H9 (cell line): ENCODE data around the gene MYADM. TPM values are rescaled to one million over a fixed set of nuclear protein-coding genes. Genes with fewer than 3 reads are reported as not detected.

ENCODE experiments used
- DNase-seq: peaks from one replicate; pipeline ENCODE4 v3.0.0-alpha.2; 2017
- H2AFZ ChIP-seq: one replicate; pipeline ENCODE4 v1.6.1; 2013; ENCODE audit warnings: mild to moderate bottlenecking, low read length, control low read depth, moderate library complexity
- H2AK5ac ChIP-seq: 2 replicates; pipeline ENCODE4 v1.6.1; 2013; ENCODE audit warnings: low read length, control low read depth, mixed read lengths; ENCODE audit not compliant: insufficient read length
- H2BK120ac ChIP-seq: one replicate; pipeline ENCODE4 v1.6.1; 2013; ENCODE audit warnings: low read depth, mild to moderate bottlenecking, low read length, control low read depth, inconsistent platforms; ENCODE audit not compliant: poor library complexity, severe bottlenecking
- H2BK12ac ChIP-seq: 2 replicates; pipeline ENCODE4 v1.6.1; 2013; ENCODE audit warnings: low read length, control low read depth, mixed read lengths, low read depth; ENCODE audit not compliant: insufficient read length
- H2BK15ac ChIP-seq: 2 replicates; pipeline ENCODE4 v1.6.1; 2013; ENCODE audit warnings: low read depth, low read length, control low read depth
- H2BK20ac ChIP-seq: one replicate; pipeline ENCODE4 v1.6.1; 2013; ENCODE audit warnings: low read depth, mild to moderate bottlenecking, low read length, control low read depth, inconsistent platforms; ENCODE audit not compliant: poor library complexity, severe bottlenecking
- H2BK5ac ChIP-seq: 2 replicates; pipeline ENCODE4 v1.6.1; 2013; ENCODE audit warnings: low read length, control low read depth, mixed read lengths; ENCODE audit not compliant: insufficient read length
- H3K14ac ChIP-seq: 2 replicates; pipeline ENCODE4 v1.6.1; 2013; ENCODE audit warnings: low read length, control low read depth; ENCODE audit not compliant: insufficient read depth
- H3K18ac ChIP-seq: 2 replicates; pipeline ENCODE4 v1.6.1; 2013; ENCODE audit warnings: low read depth, mild to moderate bottlenecking, mixed read lengths, low read length, control low read depth; ENCODE audit not compliant: insufficient read length
- H3K23ac ChIP-seq: 2 replicates; pipeline ENCODE4 v1.6.1; 2013; ENCODE audit warnings: low read length, control low read depth, mixed read lengths, low read depth; ENCODE audit not compliant: insufficient read length
- H3K23me2 ChIP-seq: 2 replicates; pipeline ENCODE4 v1.6.1; 2013; ENCODE audit warnings: low read depth, mild to moderate bottlenecking, mixed read lengths, low read length, control low read depth; ENCODE audit not compliant: insufficient read length, poor library complexity, severe bottlenecking
- H3K27ac ChIP-seq: 2 replicates; pipeline ENCODE4 v1.5.1; 2013; ENCODE audit warnings: low read length, control low read depth, mixed read lengths, low read depth; ENCODE audit not compliant: insufficient read length
- H3K27me3 ChIP-seq: 2 replicates; pipeline ENCODE4 v1.6.1; 2013; ENCODE audit warnings: low read length, control low read depth, inconsistent platforms; ENCODE audit not compliant: insufficient read depth
- H3K4ac ChIP-seq: 2 replicates; pipeline ENCODE4 v1.6.1; 2013; ENCODE audit warnings: low read depth, mild to moderate bottlenecking, control low read depth, inconsistent platforms, low read length, moderate library complexity
- H3K4me1 ChIP-seq: 2 replicates; pipeline ENCODE4 v1.6.1; 2013; ENCODE audit warnings: low read length, control low read depth, inconsistent platforms; ENCODE audit not compliant: insufficient read depth
- H3K4me2 ChIP-seq: 2 replicates; pipeline ENCODE4 v1.6.1; 2013; ENCODE audit warnings: low read length, control low read depth, mixed read lengths; ENCODE audit not compliant: insufficient read length, insufficient read depth
- H3K56ac ChIP-seq: 2 replicates; pipeline ENCODE4 v1.6.1; 2013; ENCODE audit warnings: low read depth, mild to moderate bottlenecking, mixed read lengths, low read length, control low read depth; ENCODE audit not compliant: insufficient read length
- H3K79me1 ChIP-seq: 2 replicates; pipeline ENCODE4 v1.6.1; 2013; ENCODE audit warnings: low read depth, mild to moderate bottlenecking, moderate library complexity, low read length, control low read depth, inconsistent platforms; ENCODE audit not compliant: insufficient read depth, poor library complexity, severe bottlenecking
- H3K79me2 ChIP-seq: 2 replicates; pipeline ENCODE4 v1.6.1; 2013; ENCODE audit warnings: low read length, control low read depth, inconsistent platforms; ENCODE audit not compliant: insufficient read depth
- H3K9ac ChIP-seq: 2 replicates; pipeline ENCODE4 v1.6.1; 2013; ENCODE audit warnings: low read length, control low read depth, mixed read lengths; ENCODE audit not compliant: insufficient read length; ENCODE audit errors: extremely low read depth
- H3K9me3 ChIP-seq: one replicate; pipeline ENCODE4 v1.6.1; 2013; ENCODE audit warnings: low read depth, low read length, inconsistent platforms; ENCODE audit not compliant: control insufficient read depth
- H3T11ph ChIP-seq: one replicate; pipeline ENCODE4 v1.6.1; 2013; ENCODE audit warnings: mild to moderate bottlenecking, low read length, control low read depth, inconsistent platforms
- H4K20me1 ChIP-seq: one replicate; pipeline ENCODE4 v1.6.1; 2013; ENCODE audit not compliant: control insufficient read depth, insufficient read length, insufficient read depth
- H4K5ac ChIP-seq: 2 replicates; pipeline ENCODE4 v1.6.1; 2013; ENCODE audit warnings: low read depth, mild to moderate bottlenecking, mixed read lengths, low read length, control low read depth; ENCODE audit not compliant: insufficient read length
- H4K8ac ChIP-seq: replicated peaks from 2 replicates; pipeline ENCODE4 v1.6.1; 2013; ENCODE audit warnings: low read length, control low read depth, mixed read lengths, low read depth; ENCODE audit not compliant: insufficient read length
- H4K91ac ChIP-seq: 2 replicates; pipeline ENCODE4 v1.6.1; 2013; ENCODE audit warnings: low read depth, mild to moderate bottlenecking, moderate library complexity, mixed read lengths, low read length, control low read depth; ENCODE audit not compliant: insufficient read length
- H3K27ac Mint-ChIP-seq, 3 experiments: 2 replicates in 2 of 3; 3 replicates in 1 of 3; pipeline ENCODE4 v1.8.0; 2020 to 2021; ENCODE audit warnings: mixed read lengths in 3 of 3, mild to moderate bottlenecking in 1 of 3, moderate library complexity in 1 of 3
- H3K27me3 Mint-ChIP-seq: 2 replicates; pipeline ENCODE4 v1.8.0; 2021; ENCODE audit warnings: low read depth, mild to moderate bottlenecking, moderate library complexity, mixed read lengths
- H3K36me3 Mint-ChIP-seq, 3 experiments: 2 replicates in 2 of 3; 3 replicates in 1 of 3; pipeline ENCODE4 v1.8.0; 2020 to 2021; ENCODE audit warnings: low read depth in 3 of 3, mixed read lengths in 3 of 3; ENCODE audit not compliant: insufficient read depth in 1 of 3
- H3K4me1 Mint-ChIP-seq, 2 experiments: 2 replicates each; pipeline ENCODE4 v1.8.0; 2020; ENCODE audit warnings: mixed read lengths in 2 of 2
- H3K4me3 Mint-ChIP-seq, 2 experiments: 2 replicates in 1 of 2; 3 replicates in 1 of 2; pipeline ENCODE4 v1.8.0; 2020 to 2021; ENCODE audit warnings: mild to moderate bottlenecking in 2 of 2, mixed read lengths in 2 of 2, moderate library complexity in 1 of 2
- H3K9me3 Mint-ChIP-seq, 2 experiments: 2 replicates in 1 of 2; 3 replicates in 1 of 2; pipeline ENCODE4 v1.8.0; 2020; ENCODE audit warnings: mild to moderate bottlenecking in 2 of 2, mixed read lengths in 2 of 2, moderate library complexity in 1 of 2
- WGBS: extraction: QIAGEN DNeasy Blood & Tissue Kit; methylation state at CpG from one replicate; pipeline ENCODE4 v1.1.7; 2013; ENCODE audit warnings: missing lambda C conversion rate, low lambda C conversion rate, mixed read lengths; ENCODE audit not compliant: insufficient read length; ENCODE audit errors: extremely low coverage; 5-methylcytosine and 5-hydroxymethylcytosine counted together
- total RNA-seq: library from RNA; stranded (reverse); gene quantifications from 2 replicates; pipeline ENCODE4 v1.2.1, GENCODE V29; 2021
- TF ChIP-seq, protein P1 (sequence below): fragments of 200-600 bp; sonication (generic); conservative IDR thresholded peaks from 3 replicates; pipeline ENCODE4 v1.8.0; 2021; ENCODE audit warnings: antibody characterized with exemption, mild to moderate bottlenecking

MYADM gene
- total RNA-seq, 1 experiment from 2014 or later = 116 TPM

DNA sequence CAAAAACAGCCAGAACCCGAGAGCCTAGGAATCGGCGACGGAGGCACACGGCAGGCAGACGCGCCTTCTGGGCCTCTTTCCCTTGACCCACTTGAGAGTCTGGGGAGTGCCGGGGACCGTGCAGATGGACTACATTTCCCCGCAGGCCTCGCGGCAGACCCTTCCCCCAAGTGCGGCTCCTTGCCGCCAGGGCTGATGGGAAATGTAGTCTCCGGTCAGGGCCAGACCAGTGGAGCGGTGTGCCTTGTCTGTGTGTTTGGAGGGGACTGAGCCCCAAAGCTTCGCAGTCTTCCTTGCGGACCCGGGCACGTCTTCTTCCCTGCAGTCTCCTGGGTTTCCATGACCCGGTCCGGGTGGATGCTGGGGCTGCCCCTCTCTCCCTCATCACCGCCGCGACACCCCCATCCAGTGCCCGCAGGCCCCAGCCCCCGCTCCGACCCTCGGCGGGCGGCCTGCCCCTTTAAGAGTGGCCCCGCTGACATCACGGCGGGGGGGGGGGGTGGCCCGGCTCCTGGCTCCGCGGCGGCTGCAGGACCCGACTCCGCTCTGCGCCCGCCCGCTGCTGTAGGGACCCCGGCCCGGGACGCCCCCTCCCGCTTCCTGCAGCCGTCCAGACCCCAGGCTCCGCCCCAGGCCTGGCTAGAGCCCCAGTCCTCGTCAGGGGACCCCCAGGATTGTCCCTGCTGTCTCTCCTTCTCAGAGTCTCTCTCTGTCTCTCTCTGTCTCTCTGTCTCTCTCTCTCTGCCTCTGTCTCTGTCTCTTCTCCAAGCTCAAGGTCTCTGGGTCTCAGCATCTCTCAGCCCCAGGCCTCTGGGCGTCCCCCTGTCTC, 40.6 kb downstream of the MYADM start:
- peaks cover 34 to 53% of the 10 kb centered on the region in 2 experiments for H3K4me1 Mint-ChIP-seq
- Histone ChIP-seq H3T11ph (no peak overlapping the region), H3K4ac (no peak overlapping the region), H3K9ac (no peak overlapping the region), H3K4me1 (peaks cover 4% of the 10 kb centered on the region; the same call in 1 of the 2 replicates), H3K27ac (no peak overlapping the region), H3K9me3 (no peaks in the 10 kb centered on the region), H2AK5ac (no peak overlapping the region), H2BK5ac (no peak overlapping the region), H4K91ac (no peak overlapping the region), H2BK20ac (no peak overlapping the region), H4K8ac (no peak overlapping the region), H2BK15ac (no peak overlapping the region), H2BK120ac (no peak overlapping the region), H3K79me2 (no peaks in the 10 kb centered on the region), H2AFZ (no peak overlapping the region), H3K18ac (peak overlapping the region; percentile 35), H3K79me1 (no peaks in the 10 kb centered on the region), H4K20me1 (no peaks in the 10 kb centered on the region), H2BK12ac (no peak overlapping the region), H3K4me2 (peak overlapping the region; percentile 95), H4K5ac (no peak overlapping the region), H3K56ac (no peak overlapping the region), H3K27me3 (peaks cover 3% of the 10 kb centered on the region; the same call in 1 of the 2 replicates), H3K23me2 (peaks cover 28% of the 10 kb centered on the region), H3K23ac (no peak overlapping the region), H3K14ac (no peak overlapping the region; the same call in 1 of the 2 replicates)
- no peaks in the 10 kb centered on the region for H3K9me3 Mint-ChIP-seq
- WGBS = no CpG with 5 or more reads among the region's 51 CpGs
- TF ChIP-seq, protein P1, sequence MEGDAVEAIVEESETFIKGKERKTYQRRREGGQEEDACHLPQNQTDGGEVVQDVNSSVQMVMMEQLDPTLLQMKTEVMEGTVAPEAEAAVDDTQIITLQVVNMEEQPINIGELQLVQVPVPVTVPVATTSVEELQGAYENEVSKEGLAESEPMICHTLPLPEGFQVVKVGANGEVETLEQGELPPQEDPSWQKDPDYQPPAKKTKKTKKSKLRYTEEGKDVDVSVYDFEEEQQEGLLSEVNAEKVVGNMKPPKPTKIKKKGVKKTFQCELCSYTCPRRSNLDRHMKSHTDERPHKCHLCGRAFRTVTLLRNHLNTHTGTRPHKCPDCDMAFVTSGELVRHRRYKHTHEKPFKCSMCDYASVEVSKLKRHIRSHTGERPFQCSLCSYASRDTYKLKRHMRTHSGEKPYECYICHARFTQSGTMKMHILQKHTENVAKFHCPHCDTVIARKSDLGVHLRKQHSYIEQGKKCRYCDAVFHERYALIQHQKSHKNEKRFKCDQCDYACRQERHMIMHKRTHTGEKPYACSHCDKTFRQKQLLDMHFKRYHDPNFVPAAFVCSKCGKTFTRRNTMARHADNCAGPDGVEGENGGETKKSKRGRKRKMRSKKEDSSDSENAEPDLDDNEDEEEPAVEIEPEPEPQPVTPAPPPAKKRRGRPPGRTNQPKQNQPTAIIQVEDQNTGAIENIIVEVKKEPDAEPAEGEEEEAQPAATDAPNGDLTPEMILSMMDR = no peak
- H3K27me3 Mint-ChIP-seq = peaks cover 86% of the 10 kb centered on the region
- H3K4me3 Mint-ChIP-seq = peak overlapping the region; percentile 71 to 89
- H3K27ac Mint-ChIP-seq = peak overlapping the region; percentile 12 to 90 (median 82); a peak in 6 of 7 replicates
- peak; percentile 93 for DNase-seq
- H3K36me3 Mint-ChIP-seq = peaks cover 0 to 5% (median 0%) of the 10 kb centered on the region in 3 experiments; a peak in 3 of 7 replicates
